Colonic mucosa (tissue), 4 donors: Measurements from ENCODE around the gene HECTD4. TPM values are rescaled to one million over a fixed set of nuclear protein-coding genes. Genes with fewer than 3 reads are reported as not detected.

Experiments used
- DNase-seq: peaks from one replicate; pipeline ENCODE4 v3.0.0-alpha.2; 2020
- H3K27ac ChIP-seq: fragments of 200-600 bp; one replicate; pipeline ENCODE4 v1.8.0; 2021
- H3K27me3 ChIP-seq: fragments of 200-600 bp; one replicate; pipeline ENCODE4 v1.8.0; 2021
- H3K36me3 ChIP-seq: fragments of 200-600 bp; one replicate; pipeline ENCODE4 v1.8.0; 2021
- H3K4me1 ChIP-seq: fragments of 200-600 bp; one replicate; pipeline ENCODE4 v1.8.0; 2021; ENCODE audit warnings: mild to moderate bottlenecking
- H3K4me3 ChIP-seq: fragments of 200-600 bp; one replicate; pipeline ENCODE4 v1.8.0; 2021
- H3K9ac ChIP-seq, 2 donors: one replicate each; pipeline ENCODE4 v1.7.0; 2013; ENCODE audit warnings: control low read depth in 2 of 2, low read depth in 2 of 2, low read length in 2 of 2
- H3K9me3 ChIP-seq: fragments of 200-600 bp; one replicate; pipeline ENCODE4 v1.8.0; 2021
- CTCF ChIP-seq: fragments of 200-600 bp; IDR thresholded peaks from one replicate; pipeline ENCODE4 v1.8.0; 2022; ENCODE audit warnings: antibody characterized with exemption, mild to moderate bottlenecking
- intact Hi-C: fragments of 100-400 bp; cut with DNase I; formaldehyde crosslinking; loops from one replicate; pipeline ENCODE4 v1.14.1; 2022
- total RNA-seq, 2 donors: library from RNA; stranded (reverse); fragmentation: NEBNext Ultra II Directional in 1 of 2; extraction: Animal tissue kit (Norgen Biotek cat#: 25700) in 1 of 2; gene quantifications; one replicate each; pipeline ENCODE4 v1.2.1, GENCODE V29; 2021
- donor health status: healthy.
- donor health status: DM: no; HTN: no; CAD: no.
- donor health status: DM: no; HTN: no; CAD: no.

Gene HECTD4
- total RNA-seq, 2 donors from 2014 or later, result 39.6 to 41.7 TPM

DNA sequence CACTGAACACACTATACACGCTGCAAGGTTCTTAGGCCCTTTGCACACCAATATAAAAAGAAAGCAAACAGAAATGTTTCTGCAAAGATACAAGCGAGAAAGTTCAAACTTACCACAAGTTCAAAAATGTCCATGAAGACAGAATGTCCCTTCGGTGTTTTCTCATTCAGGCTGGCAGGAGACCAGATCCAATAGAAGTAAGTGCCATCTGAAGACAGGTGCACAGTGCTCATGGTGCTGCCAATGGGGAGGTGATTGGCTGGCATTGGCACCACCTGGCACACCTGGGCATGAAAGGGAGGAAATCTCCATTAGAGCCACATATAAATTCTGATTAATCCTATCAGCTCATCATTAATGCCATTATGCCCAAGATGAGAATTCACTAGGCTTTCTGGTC is 76.3 kb downstream of the HECTD4 start:
- no peak overlapping the region for H3K4me3 ChIP-seq
- intact Hi-C loops, result no loop called here
- no peaks in the 10 kb centered on the region for H3K36me3 ChIP-seq
- no peak for DNase-seq
- H3K9ac ChIP-seq, result no peak overlapping the region
- no peaks in the 10 kb centered on the region for H3K4me1 ChIP-seq
- H3K9me3 ChIP-seq, result no peaks in the 10 kb centered on the region
- TF ChIP-seq CTCF, result no peak
- no peaks in the 10 kb centered on the region for H3K27me3 ChIP-seq
- H3K27ac ChIP-seq, result no peak overlapping the region

DNA sequence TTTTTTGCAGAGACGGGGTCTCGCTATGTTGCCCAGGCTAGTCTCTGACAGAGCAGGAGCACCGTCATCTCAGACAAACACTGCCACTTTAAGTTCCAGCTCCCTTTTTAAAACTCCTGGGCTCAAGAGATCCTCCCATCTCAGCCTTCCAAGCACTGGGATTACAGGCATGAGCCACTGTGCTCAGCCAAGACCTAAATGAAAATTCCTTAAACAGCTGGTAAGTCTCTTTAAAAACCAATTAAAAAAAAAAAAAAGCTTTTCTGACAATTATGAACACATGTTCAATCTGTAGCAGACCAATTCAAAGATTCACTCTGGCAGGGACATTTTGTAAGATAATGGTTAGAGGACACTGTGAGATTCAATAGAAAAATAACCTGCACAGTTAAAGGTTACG is 77.8 kb downstream of the HECTD4 start:
- no peaks in the 10 kb centered on the region for H3K4me1 ChIP-seq
- no peak overlapping the region for H3K4me3 ChIP-seq
- H3K36me3 ChIP-seq, result no peaks in the 10 kb centered on the region
- H3K27me3 ChIP-seq, result no peaks in the 10 kb centered on the region
- no peak overlapping the region for H3K27ac ChIP-seq
- no peak for TF ChIP-seq CTCF
- no peak for DNase-seq
- intact Hi-C loops, result no loop called here
- no peak overlapping the region for H3K9ac ChIP-seq
- no peaks in the 10 kb centered on the region for H3K9me3 ChIP-seq

DNA sequence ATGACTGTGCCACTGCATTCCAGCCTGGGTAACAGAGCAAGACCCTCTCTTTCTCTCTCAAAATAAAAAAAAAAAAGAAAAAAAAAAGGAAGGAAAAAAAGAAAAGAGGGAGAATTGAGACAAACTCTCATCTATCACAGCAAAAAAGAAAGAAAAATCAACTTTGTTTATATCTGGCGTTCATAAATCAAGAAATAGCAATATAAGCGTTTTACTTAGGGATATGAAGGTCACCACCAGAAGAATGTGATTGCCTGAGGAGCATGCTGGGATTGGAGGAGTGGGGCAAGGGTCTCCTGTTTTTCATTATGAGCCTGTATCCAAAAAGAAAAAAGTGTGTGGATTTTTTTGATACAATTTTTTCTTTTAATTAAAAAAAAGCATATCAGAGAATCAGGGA is 78.4 kb downstream of the HECTD4 start:
- no peaks in the 10 kb centered on the region for H3K9me3 ChIP-seq
- H3K36me3 ChIP-seq, result no peaks in the 10 kb centered on the region
- H3K4me3 ChIP-seq, result no peak overlapping the region
- no peaks in the 10 kb centered on the region for H3K27me3 ChIP-seq
- no peak overlapping the region for H3K9ac ChIP-seq
- no peak overlapping the region for H3K27ac ChIP-seq
- no peak for TF ChIP-seq CTCF
- DNase-seq, result no peak
- H3K4me1 ChIP-seq, result no peaks in the 10 kb centered on the region
- intact Hi-C loops, result no loop called here

GRCh38 chr12:112303004-112303403 is 79.2 kb downstream of the HECTD4 start:
- no peaks in the 10 kb centered on the region for H3K4me1 ChIP-seq
- TF ChIP-seq CTCF, result no peak
- no peaks in the 10 kb centered on the region for H3K27me3 ChIP-seq
- no peaks in the 10 kb centered on the region for H3K36me3 ChIP-seq
- intact Hi-C loops, result no loop called here
- DNase-seq, result no peak
- H3K9me3 ChIP-seq, result no peaks in the 10 kb centered on the region
- H3K4me3 ChIP-seq, result no peak overlapping the region
- no peak overlapping the region for H3K9ac ChIP-seq
- no peak overlapping the region for H3K27ac ChIP-seq

- no peak for TF ChIP-seq CTCF
- DNase-seq, result no peak
- H3K9ac ChIP-seq, result no peak overlapping the region
- H3K27ac ChIP-seq, result no peak overlapping the region
- H3K4me3 ChIP-seq, result no peak overlapping the region
- intact Hi-C loops, result no loop called here
- H3K9me3 ChIP-seq, result no peaks in the 10 kb centered on the region
- H3K36me3 ChIP-seq, result no peaks in the 10 kb centered on the region
- H3K4me1 ChIP-seq, result no peaks in the 10 kb centered on the region
- H3K27me3 ChIP-seq, result no peaks in the 10 kb centered on the region
These were observed 82.5 kb downstream of the HECTD4 start for GRCh38 chr12:112299704-112300103.

- Histone ChIP-seq H3K4me1 (no peaks in the 10 kb centered on the region), H3K27me3 (no peaks in the 10 kb centered on the region), H3K9ac (no peak overlapping the region), H3K36me3 (no peaks in the 10 kb centered on the region), H3K27ac (no peak overlapping the region), H3K4me3 (no peak overlapping the region), H3K9me3 (no peaks in the 10 kb centered on the region)
- intact Hi-C loops, result no loop called here
- no peak for DNase-seq
- no peak for TF ChIP-seq CTCF
These were observed 85.0 kb downstream of the HECTD4 start for GRCh38 chr12:112297188-112297587.
